HG03196 (cell line): ENCODE data around the gene TLE5.
"Not testable (repeated sequence)": the region's sequence is repeated elsewhere in the genome, so short reads cannot be mapped to it uniquely, and the experiment has no call there.

Experiments used
- ATAC-seq: cut with Tn5 transposase; IDR thresholded peaks from one replicate; pipeline ENCODE4 v1.9.1; 2021; ENCODE audit not compliant: unreplicated experiment

TLE5 gene

GRCh38 chr19:3027981-3028304 lies 34.4 kb downstream of the TLE5 start:
- no peak for ATAC-seq

- ATAC-seq, result no peak
Measured at GRCh38 chr19:3027292-3027691, 35.0 kb downstream of the TLE5 start.

- no peak for ATAC-seq
Measured at GRCh38 chr19:3026768-3027167, 35.5 kb downstream of the TLE5 start.

GRCh38 chr19:3025549-3025886 lies 36.8 kb downstream of the TLE5 start:
- ATAC-seq, result no peak

- ATAC-seq, result no peak
Measured at GRCh38 chr19:3024870-3025548, 37.3 kb downstream of the TLE5 start.

DNA sequence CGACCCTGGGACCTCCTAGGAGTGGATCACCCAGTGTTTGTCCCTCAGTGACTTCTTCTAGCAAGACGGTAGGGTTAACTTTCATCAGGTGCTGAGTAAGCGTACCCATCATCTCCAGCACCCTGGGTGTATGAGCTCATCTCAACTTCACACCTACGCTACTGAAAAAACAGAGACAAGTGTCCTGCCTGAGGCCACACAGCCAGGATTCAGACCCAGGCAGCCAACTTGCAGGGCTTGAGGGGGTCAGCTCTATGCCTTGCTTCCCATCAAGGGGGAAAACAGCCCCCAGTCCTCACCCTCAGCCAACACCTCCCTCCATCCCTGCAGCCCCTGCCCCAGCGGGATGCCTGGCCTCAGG lies 37.8 kb downstream of the TLE5 start:
- ATAC-seq, result no peak

DNA sequence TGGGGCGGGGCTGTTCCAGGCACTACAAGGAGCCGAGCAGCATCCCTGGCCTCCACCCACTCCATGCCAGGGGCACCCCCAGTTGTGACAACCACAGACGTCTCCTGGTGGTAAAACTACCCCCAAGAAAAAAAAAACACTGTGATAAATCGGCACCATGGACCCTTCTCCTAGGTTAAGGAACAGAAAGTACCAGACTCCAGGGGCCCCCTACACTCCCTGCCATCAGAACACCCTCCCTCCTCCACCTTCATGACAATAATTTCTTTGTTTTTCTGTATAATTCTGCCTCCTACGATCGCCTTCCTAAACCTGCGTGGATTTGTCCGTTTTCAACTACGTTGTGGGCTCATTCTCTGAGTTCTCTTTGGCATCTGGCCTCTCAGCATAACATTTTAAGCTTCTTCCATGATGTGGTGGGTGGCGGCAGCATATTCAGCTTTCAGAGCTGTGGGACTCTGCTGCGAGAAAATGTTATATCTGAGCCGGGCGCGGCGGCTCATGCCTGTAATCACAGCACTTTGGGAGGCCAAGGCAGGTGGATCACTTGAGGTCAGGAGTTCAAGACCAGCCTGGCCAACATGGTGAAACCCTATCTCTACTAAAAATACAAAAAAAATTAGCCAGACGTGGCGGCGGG lies 41.9 kb downstream of the TLE5 start:
- no peak for ATAC-seq

- no peak for ATAC-seq
Measured at GRCh38 chr19:3019211-3019854, 43.0 kb downstream of the TLE5 start.

DNA sequence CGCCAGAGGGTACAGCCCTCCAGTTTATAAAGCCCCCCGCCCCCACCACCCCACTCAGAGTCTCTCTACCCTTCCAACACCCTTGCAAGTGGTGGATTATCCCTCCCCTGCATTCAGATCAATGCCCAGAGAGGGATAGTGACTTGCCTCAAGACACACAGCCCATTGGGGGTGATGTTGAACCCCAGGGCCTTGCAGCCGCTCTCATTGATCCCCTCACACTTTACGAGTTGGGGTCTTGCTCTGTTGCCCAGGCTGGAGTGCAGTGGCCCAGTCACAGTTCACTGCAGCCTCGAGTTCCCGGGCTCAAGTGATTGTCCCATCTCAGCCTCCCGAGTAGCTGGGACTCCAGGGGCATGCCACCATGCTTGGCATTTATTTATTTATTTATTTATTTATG lies 44.4 kb downstream of the TLE5 start:
- ATAC-seq, result no peak

GRCh38 chr19:3015126-3016057 lies 46.9 kb downstream of the TLE5 start:
- no peak for ATAC-seq

DNA sequence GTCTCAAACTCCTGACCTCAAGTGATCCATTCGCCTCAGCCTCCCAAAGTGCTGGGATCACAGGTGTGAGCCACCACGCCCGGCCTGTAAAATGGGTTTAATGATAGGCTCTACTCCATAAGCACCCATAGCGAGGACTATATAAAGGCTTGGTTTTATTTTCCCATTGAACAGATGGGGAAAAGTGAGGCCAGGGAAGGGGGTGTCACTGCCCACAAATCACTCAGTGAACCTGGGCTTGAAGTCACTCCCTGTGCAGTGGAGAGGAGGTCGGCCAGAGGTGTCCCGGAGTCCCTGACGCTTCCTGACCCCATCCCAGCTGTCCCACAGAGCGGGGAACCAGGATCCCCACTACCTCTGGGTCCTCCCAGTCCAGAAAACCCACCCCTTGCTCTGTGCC lies 48.2 kb downstream of the TLE5 start:
- no peak for ATAC-seq

GRCh38 chr19:3013263-3013725 lies 49.0 kb downstream of the TLE5 start:
- ATAC-seq, result no peak

GRCh38 chr19:3012621-3013262 lies 49.6 kb downstream of the TLE5 start:
- ATAC-seq, result no peak

DNA sequence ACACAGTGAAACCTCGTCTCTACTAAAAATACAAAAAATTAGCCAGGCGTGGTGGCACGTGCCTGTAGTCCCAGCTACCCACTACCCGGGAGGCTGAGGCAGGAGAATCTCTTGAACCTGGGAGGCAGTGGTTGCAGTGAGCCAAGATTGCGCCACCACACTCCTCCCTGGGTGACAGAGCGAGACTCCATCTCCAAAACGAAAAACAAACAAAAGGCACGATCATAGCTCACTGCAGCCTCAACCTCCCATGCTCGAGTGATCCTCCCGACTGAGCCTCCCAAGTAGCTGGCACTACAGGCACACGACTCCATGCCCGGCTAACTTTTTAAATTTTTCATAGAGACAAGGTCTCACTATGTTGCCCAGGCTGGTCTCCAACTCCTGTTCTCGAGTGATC lies 50.2 kb downstream of the TLE5 start:
- ATAC-seq, result not testable (repeated sequence)

GRCh38 chr19:3010871-3011270 lies 51.4 kb downstream of the TLE5 start:
- ATAC-seq, result no peak

- ATAC-seq, result no peak
Measured at GRCh38 chr19:3008994-3009393, 53.3 kb downstream of the TLE5 start.

DNA sequence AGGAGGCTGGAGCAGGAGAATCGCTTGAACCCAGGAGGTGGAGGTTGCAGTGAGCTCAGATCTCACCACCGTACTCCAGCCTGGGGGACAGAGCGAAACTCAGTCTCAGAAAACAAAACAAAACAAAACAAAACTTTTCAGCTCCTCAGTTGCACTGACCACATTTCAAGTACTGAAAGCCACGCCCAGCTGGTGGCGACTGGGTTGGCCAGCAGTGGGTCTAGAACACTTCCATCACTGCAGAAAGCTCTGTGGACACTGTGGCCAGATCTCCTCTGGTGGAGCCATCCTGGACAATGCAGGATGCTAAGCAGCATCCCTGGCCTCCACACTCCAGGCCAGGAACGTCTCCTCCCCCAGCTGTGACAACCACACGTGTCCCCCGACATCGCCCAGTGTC lies 54.3 kb downstream of the TLE5 start:
- ATAC-seq, result no peak

DNA sequence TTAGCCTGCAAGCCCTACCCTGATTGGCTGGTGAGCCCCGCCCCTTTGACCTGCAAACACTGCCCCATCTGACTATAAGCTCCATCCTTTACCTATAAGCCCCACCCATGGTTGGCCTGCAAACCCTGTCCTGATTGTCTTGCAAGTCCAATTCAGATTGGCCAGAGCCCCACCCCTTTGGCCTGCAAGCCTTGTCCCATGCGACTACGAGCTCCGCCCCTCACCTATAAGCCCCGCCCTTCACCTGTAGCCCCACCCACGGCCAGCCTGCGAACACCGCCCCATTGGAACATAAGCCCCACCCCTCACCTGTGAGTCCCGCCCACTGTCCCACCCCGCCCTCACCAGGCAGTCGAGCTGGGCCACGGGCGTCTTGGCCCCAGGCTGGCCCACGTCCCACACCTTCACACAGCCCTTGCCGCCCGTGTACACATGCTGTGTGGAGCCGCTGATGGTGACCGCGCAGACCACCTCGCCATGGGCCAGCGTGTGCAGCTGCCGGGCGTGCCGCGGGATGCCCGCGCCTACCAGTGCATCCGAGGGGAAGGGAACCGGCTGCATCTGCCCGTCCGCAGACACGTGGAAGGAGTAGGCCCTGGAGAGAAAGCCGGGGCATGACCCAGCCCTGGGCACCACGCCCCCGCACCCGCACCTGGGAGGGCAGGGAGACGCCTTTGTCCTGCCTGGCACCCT lies 56.1 kb downstream of the TLE5 start:
- ATAC-seq, result no peak

DNA sequence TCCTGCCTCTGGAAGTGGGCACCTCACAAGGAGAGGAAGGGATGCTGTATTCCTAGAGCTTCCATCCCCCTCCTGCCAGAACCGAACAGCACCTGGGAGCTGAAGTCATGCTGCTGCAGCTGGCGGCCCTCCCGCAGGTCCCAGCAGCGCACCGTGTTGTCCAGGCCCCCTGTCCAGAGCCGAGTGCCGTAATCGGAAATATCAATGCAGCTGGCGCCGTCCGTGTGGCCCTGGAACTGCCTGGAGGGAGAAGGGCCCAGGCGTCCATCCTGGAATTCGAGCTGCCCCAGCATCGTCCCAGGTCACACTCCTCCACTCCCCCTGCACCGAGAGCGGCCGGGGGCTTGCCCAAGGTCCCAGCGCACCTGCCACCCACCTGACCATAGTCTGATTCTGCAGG lies 57.0 kb downstream of the TLE5 start:
- ATAC-seq, result no peak

- ATAC-seq, result no peak
Measured at GRCh38 chr19:3004522-3004921, 57.8 kb downstream of the TLE5 start.

DNA sequence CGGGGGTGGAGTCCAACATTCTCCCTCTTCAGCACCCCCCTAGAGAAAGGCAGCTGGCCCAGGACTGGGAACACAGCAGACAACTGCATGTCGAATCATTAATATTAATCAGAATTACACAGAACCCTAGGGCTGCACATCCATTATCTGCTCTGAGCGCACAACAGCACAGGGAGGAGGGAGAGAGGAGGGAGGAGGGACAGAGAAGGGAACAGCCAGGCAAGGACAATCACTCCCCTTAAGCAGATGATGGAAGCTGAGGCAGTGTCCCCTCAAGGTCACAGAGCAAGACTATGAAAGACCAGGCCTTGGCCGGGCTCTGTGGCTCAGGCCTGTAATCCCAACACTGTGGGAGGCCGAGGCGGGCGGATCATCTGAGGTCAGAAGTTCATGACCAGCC lies 59.2 kb downstream of the TLE5 start:
- ATAC-seq, result no peak
